SK-N-MC (cell line): ENCODE data around the gene SCARB2.

Experiments
- EZH2 ChIP-seq: fragments of 200-600 bp; sonication (generic); IDR thresholded peaks from one replicate; pipeline ENCODE4 v1.6.1; 2017; ENCODE audit warnings: antibody characterized with exemption
- POLR2AphosphoS5 ChIP-seq: IDR thresholded peaks from 2 replicates; pipeline ENCODE4 v1.6.1; 2012; ENCODE audit warnings: mild to moderate bottlenecking, low read depth, low read length, borderline replicate concordance

DNA sequence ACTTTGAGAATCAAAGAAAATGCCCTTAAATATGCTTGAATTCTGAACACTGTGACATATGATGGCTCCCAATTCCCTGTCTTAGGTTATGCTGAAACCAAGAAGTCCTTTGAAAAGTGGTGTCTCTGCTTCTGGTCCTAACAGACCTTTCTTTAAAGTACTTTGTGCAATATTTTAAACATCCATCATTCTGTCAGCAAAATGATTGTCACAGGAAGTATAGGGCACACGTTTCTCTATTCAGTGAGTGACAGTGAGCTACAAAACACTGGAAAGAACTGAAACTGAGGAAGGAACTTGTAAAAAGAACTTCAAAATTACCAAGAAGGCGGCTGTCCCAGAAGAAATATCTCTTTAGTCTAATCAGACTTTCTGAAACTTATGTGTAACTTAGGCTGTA, 53.3 kb downstream of the SCARB2 start:
- TF ChIP-seq POLR2AphosphoS5: no peak
- no peak for TF ChIP-seq EZH2
